WI38 (cell line): ENCODE data around the gene RTBDN.

Experiments used
- H3K4me3 ChIP-seq: 2 replicates; pipeline ENCODE4 v1.5.1; 2011; ENCODE audit warnings: low read depth, mild to moderate bottlenecking, control low read depth, low read length
- CTCF ChIP-seq: IDR thresholded peaks from 2 replicates; pipeline ENCODE4 v1.5.1; 2012; ENCODE audit warnings: low read depth, mild to moderate bottlenecking, control low read depth, low read length

The RTBDN gene

GRCh38 chr19:12797141-12797587, 37.2 kb downstream of the RTBDN start:
- no peak for TF ChIP-seq CTCF
- no peak overlapping the region for H3K4me3 ChIP-seq

- no peak overlapping the region for H3K4me3 ChIP-seq
- TF ChIP-seq CTCF: peak; percentile 96
These were observed 38.0 kb downstream of the RTBDN start for GRCh38 chr19:12796146-12797071.

GRCh38 chr19:12794971-12795381, 39.4 kb downstream of the RTBDN start:
- H3K4me3 ChIP-seq: no peak overlapping the region
- TF ChIP-seq CTCF: no peak

GRCh38 chr19:12794196-12794941, 40.0 kb downstream of the RTBDN start:
- peak overlapping the region; percentile 91 for H3K4me3 ChIP-seq

GRCh38 chr19:12793290-12794195, 40.8 kb downstream of the RTBDN start:
- H3K4me3 ChIP-seq: peak overlapping the region; percentile 91
- no peak for TF ChIP-seq CTCF

More at GRCh38 chr19:12794196-12794941, 40.0 kb downstream of the RTBDN start:
- no peak for TF ChIP-seq CTCF

GRCh38 chr19:12792853-12793289, 41.5 kb downstream of the RTBDN start:
- peak overlapping the region; percentile 91 for H3K4me3 ChIP-seq
- TF ChIP-seq CTCF: no peak
